Measurements from ENCODE around the gene GPR155.

The GPR155 gene

DNA sequence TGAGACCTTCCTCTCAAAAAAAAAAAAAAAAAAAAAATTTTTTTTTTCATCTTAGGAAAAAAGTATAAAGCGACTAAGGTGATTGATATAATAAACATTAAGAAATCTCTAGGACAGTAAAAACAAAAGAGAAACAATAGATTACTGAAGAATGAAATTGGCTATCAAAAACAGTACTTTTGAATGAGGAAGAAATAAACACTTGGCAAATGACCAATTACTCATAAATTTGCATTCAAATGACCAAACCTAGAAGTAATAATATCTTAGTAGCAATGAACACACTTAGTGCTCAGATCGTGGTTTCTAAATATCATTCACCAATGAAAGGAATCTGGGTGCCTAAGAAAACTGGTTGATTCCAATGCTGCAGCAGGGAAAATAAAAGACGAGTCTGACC, 101.6 kb downstream of the GPR155 start:
- Histone ChIP-seq H3K36me3 (peaks cover 40% of the 10 kb centered on the region), H3K27ac (no peak overlapping the region), H3K9me3 (ENCODE audit: severe bottlenecking) (no peaks in the 10 kb centered on the region), H3K27me3 (ENCODE audit: insufficient read depth, low read depth, severe bottlenecking) (no peaks in the 10 kb centered on the region), H3K4me3 (ENCODE audit: low read depth, low read length) (no peak overlapping the region)
- TF ChIP-seq, protein P1, sequence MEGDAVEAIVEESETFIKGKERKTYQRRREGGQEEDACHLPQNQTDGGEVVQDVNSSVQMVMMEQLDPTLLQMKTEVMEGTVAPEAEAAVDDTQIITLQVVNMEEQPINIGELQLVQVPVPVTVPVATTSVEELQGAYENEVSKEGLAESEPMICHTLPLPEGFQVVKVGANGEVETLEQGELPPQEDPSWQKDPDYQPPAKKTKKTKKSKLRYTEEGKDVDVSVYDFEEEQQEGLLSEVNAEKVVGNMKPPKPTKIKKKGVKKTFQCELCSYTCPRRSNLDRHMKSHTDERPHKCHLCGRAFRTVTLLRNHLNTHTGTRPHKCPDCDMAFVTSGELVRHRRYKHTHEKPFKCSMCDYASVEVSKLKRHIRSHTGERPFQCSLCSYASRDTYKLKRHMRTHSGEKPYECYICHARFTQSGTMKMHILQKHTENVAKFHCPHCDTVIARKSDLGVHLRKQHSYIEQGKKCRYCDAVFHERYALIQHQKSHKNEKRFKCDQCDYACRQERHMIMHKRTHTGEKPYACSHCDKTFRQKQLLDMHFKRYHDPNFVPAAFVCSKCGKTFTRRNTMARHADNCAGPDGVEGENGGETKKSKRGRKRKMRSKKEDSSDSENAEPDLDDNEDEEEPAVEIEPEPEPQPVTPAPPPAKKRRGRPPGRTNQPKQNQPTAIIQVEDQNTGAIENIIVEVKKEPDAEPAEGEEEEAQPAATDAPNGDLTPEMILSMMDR (IDR thresholded peaks at IDR 0.05; ENCODE audit: low read depth, low read length): no peak
- DNase-seq: no peak

- Histone ChIP-seq H3K36me3 (peaks cover 43% of the 10 kb centered on the region), H3K27me3 (ENCODE audit: insufficient read depth, low read depth, severe bottlenecking) (no peaks in the 10 kb centered on the region), H3K4me3 (ENCODE audit: low read depth, low read length) (no peak overlapping the region), H3K27ac (no peak overlapping the region), H3K9me3 (ENCODE audit: severe bottlenecking) (no peaks in the 10 kb centered on the region)
- TF ChIP-seq, protein P1 (IDR thresholded peaks at IDR 0.05; ENCODE audit: low read depth, low read length): no peak
- no peak for DNase-seq
These were observed 103.0 kb downstream of the GPR155 start for GRCh38 chr2:174383796-174384195.

All from WERI-Rb-1 (cell line).